Adipose tissue (tissue), 3 donors: ENCODE measurements around the gene P2RY14. TPM values are rescaled to one million over a fixed set of nuclear protein-coding genes. Genes with fewer than 3 reads are reported as not detected.

ENCODE experiments used
- H3K27ac ChIP-seq: one replicate; pipeline ENCODE4 v1.5.1; 2013; ENCODE audit warnings: low read depth, low read length
- WGBS, 3 donors: extraction: QIAGEN DNeasy Blood & Tissue Kit; methylation state at CpG; one replicate each; pipeline ENCODE4 v1.1.7; 2013; 5-methylcytosine and 5-hydroxymethylcytosine counted together
- polyA plus RNA-seq, 3 donors: library from polyadenylated mRNA; stranded (reverse); fragments of 200-250 nt; gene quantifications; one replicate each; pipeline ENCODE4 v1.2.3, GENCODE V29; 2013
- donor health status: healthy with polysubstance abuse.
- donor health status: Bipolar disorder and iron deficiency.
- donor health status: healthy.

P2RY14 gene
- 1 to 10 TPM in 1 of 3 donors, under 1 TPM in 2; 0.14 to 2.9 (median 0.86) TPM for polyA plus RNA-seq

GRCh38 chr3:151278230-151278629 lies at the start of gene P2RY14:
TSS of gene P2RY14 (minus strand) at chr3:151278542. CDS start at chr3:151214316, 64,226 bp downstream.
- 28 to 75% (median 36%) methylated on average over 4 of the region's 4 CpGs for WGBS, 3 donors
- no peak within 1 kb of the TSS for H3K27ac ChIP-seq

GRCh38 chr3:151327571-151328198 lies 49.3 kb upstream of the P2RY14 start:
- WGBS, 3 donors: 8 to 18% (median 9%) methylated on average over 3 of the region's 3 CpGs
- H3K27ac ChIP-seq: no peak overlapping the region

- WGBS, 3 donors: 65 to 100% (median 73%) methylated on average over 1 of the region's 1 CpG
- H3K27ac ChIP-seq: no peak overlapping the region
Measured at GRCh38 chr3:151322511-151322910, 44.2 kb upstream of the P2RY14 start.

- H3K27ac ChIP-seq: no peak overlapping the region
- 23 to 64% (median 46%) methylated on average over 1 of the region's 1 CpG for WGBS, 3 donors
Measured at GRCh38 chr3:151321526-151321925, 43.2 kb upstream of the P2RY14 start.

- H3K27ac ChIP-seq: no peak overlapping the region
- 64 to 79% (median 70%) methylated on average over 2 of the region's 2 CpGs for whole genome bisulfite sequencing, 3 donors
Measured at GRCh38 chr3:151320131-151320530, 41.8 kb upstream of the P2RY14 start.

- H3K27ac ChIP-seq: no peak overlapping the region
- WGBS, 3 donors: 84 to 87% (median 86%) methylated on average over 4 of the region's 4 CpGs
Measured at GRCh38 chr3:151319628-151320027, 41.3 kb upstream of the P2RY14 start.

- WGBS, 3 donors: 67 to 87% (median 74%) methylated on average over 7 of the region's 7 CpGs
Measured at GRCh38 chr3:151318991-151319390, 40.6 kb upstream of the P2RY14 start.

GRCh38 chr3:151318313-151318712 lies 40.0 kb upstream of the P2RY14 start:
- no peak overlapping the region for H3K27ac ChIP-seq

More at GRCh38 chr3:151318991-151319390, 40.6 kb upstream of the P2RY14 start:
- H3K27ac ChIP-seq: no peak overlapping the region

GRCh38 chr3:151316267-151316991 lies 38.1 kb upstream of the P2RY14 start, which contains the start of gene GPR87:
TSS of gene GPR87 (minus strand) at chr3:151316820. CDS start at chr3:151300100, 16,720 bp downstream.
- WGBS, 3 donors: 69 to 79% (median 71%) methylated on average over 7 of the region's 7 CpGs
- no peak within 1 kb of the TSS for H3K27ac ChIP-seq

- 87 to 93% (median 92%) methylated on average over 2 of the region's 2 CpGs for WGBS, 3 donors
- no peak overlapping the region for H3K27ac ChIP-seq
Measured at GRCh38 chr3:151315846-151316245, 37.5 kb upstream of the P2RY14 start.

GRCh38 chr3:151315136-151315535 lies 36.8 kb upstream of the P2RY14 start:
- WGBS, 3 donors: 65 to 94% (median 93%) methylated on average over 2 of the region's 2 CpGs
- H3K27ac ChIP-seq: no peak overlapping the region

- 89 to 93% (median 93%) methylated on average over 5 of the region's 5 CpGs for WGBS, 3 donors
- no peak overlapping the region for H3K27ac ChIP-seq
Measured at GRCh38 chr3:151314593-151314992, 36.3 kb upstream of the P2RY14 start.

- no peak overlapping the region for H3K27ac ChIP-seq
- 65 to 92% (median 76%) methylated on average over 2 of the region's 2 CpGs for WGBS, 3 donors
Measured at GRCh38 chr3:151314137-151314536, 35.8 kb upstream of the P2RY14 start.

GRCh38 chr3:151312972-151313371 lies 34.6 kb upstream of the P2RY14 start:
- H3K27ac ChIP-seq: no peak overlapping the region
- WGBS, 3 donors: 72 to 93% (median 91%) methylated on average over 3 of the region's 3 CpGs

GRCh38 chr3:151309566-151309965 lies 31.2 kb upstream of the P2RY14 start:
- 92 to 96% (median 94%) methylated on average over 2 of the region's 2 CpGs for WGBS, 3 donors
- H3K27ac ChIP-seq: no peak overlapping the region

- 83 to 94% (median 92%) methylated on average over 1 of the region's 1 CpG for WGBS, 3 donors
Measured at GRCh38 chr3:151307583-151308488, 29.5 kb upstream of the P2RY14 start.

GRCh38 chr3:151307131-151307530 lies 28.8 kb upstream of the P2RY14 start:
- H3K27ac ChIP-seq: no peak overlapping the region

More at GRCh38 chr3:151307583-151308488, 29.5 kb upstream of the P2RY14 start:
- H3K27ac ChIP-seq: no peak overlapping the region

- 86 to 91% (median 89%) methylated on average over 6 of the region's 6 CpGs for WGBS, 3 donors
- H3K27ac ChIP-seq: no peak overlapping the region
Measured at GRCh38 chr3:151306168-151306810, 27.9 kb upstream of the P2RY14 start.
